ENCODE results near the gene AFAP1.

AFAP1 gene

GRCh38 chr4:7752649-7753048 lies 187.0 kb downstream of the AFAP1 start:
- DNase-seq (ENCODE audit: low read depth), result no peak
- no peak overlapping the region for H3K4me3 ChIP-seq (replicated peaks; ENCODE audit: low read depth, low read length)

GRCh38 chr4:7750972-7751371 lies 188.7 kb downstream of the AFAP1 start:
- no peak for TF ChIP-seq CTCF (IDR thresholded peaks at IDR 0.05; ENCODE audit: low read length, missing control alignments)

More at GRCh38 chr4:7752649-7753048, 187.0 kb downstream of the AFAP1 start:
- no peak for TF ChIP-seq CTCF (IDR thresholded peaks at IDR 0.05; ENCODE audit: low read length, missing control alignments)

GRCh38 chr4:7750523-7750922 lies 189.1 kb downstream of the AFAP1 start:
- no peak for DNase-seq (ENCODE audit: low read depth)
- no peak for TF ChIP-seq CTCF (IDR thresholded peaks at IDR 0.05; ENCODE audit: low read length, missing control alignments)
- no peak overlapping the region for H3K4me3 ChIP-seq (replicated peaks; ENCODE audit: low read depth, low read length)

More at GRCh38 chr4:7750972-7751371, 188.7 kb downstream of the AFAP1 start:
- no peak overlapping the region for H3K4me3 ChIP-seq (replicated peaks; ENCODE audit: low read depth, low read length)
- no peak for DNase-seq (ENCODE audit: low read depth)

- H3K4me3 ChIP-seq (replicated peaks; ENCODE audit: low read depth, low read length), result no peak overlapping the region
- no peak for TF ChIP-seq CTCF (IDR thresholded peaks at IDR 0.05; ENCODE audit: low read length, missing control alignments)
- DNase-seq (ENCODE audit: low read depth), result no peak
Measured at GRCh38 chr4:7747566-7747965, 192.1 kb downstream of the AFAP1 start.

- no peak overlapping the region for H3K4me3 ChIP-seq (replicated peaks; ENCODE audit: low read depth, low read length)
- no peak for TF ChIP-seq CTCF (IDR thresholded peaks at IDR 0.05; ENCODE audit: low read length, missing control alignments)
- no peak for DNase-seq (ENCODE audit: low read depth)
Measured at GRCh38 chr4:7747062-7747385, 192.6 kb downstream of the AFAP1 start.

GRCh38 chr4:7746351-7747061 lies 193.2 kb downstream of the AFAP1 start:
- H3K4me3 ChIP-seq (replicated peaks; ENCODE audit: low read depth, low read length), result no peak overlapping the region
- no peak for DNase-seq (ENCODE audit: low read depth)
- TF ChIP-seq CTCF (IDR thresholded peaks at IDR 0.05; ENCODE audit: low read length, missing control alignments), result no peak

GRCh38 chr4:7745301-7745885 lies 194.3 kb downstream of the AFAP1 start:
- H3K4me3 ChIP-seq (replicated peaks; ENCODE audit: low read depth, low read length), result no peak overlapping the region
- TF ChIP-seq CTCF (IDR thresholded peaks at IDR 0.05; ENCODE audit: low read length, missing control alignments), result no peak
- no peak for DNase-seq (ENCODE audit: low read depth)

Measured in fibroblast of pulmonary artery (primary cell).